Esophagus mucosa (tissue), 1 donor: ENCODE results near the gene NHS. TPM values are rescaled to one million over a fixed set of nuclear protein-coding genes. Genes with fewer than 3 reads are reported as not detected.
"Not testable (repeated sequence)": the region's sequence is repeated elsewhere in the genome, so short reads cannot be mapped to it uniquely, and the experiment has no call there.

Source experiments
- ATAC-seq: fragments of 200-7000 bp; cut with Tn5 transposase; one replicate; pipeline ENCODE4 v1.9.1; 2020
- total RNA-seq: library from RNA; stranded (reverse); gene quantifications from one replicate; pipeline ENCODE4 v1.2.4, GENCODE V29; 2023
- donor health status: DM: yes; HTN: yes; CAD: no.

The NHS gene
- total RNA-seq, 1 donor from 2014 or later, result 2.5 TPM

DNA sequence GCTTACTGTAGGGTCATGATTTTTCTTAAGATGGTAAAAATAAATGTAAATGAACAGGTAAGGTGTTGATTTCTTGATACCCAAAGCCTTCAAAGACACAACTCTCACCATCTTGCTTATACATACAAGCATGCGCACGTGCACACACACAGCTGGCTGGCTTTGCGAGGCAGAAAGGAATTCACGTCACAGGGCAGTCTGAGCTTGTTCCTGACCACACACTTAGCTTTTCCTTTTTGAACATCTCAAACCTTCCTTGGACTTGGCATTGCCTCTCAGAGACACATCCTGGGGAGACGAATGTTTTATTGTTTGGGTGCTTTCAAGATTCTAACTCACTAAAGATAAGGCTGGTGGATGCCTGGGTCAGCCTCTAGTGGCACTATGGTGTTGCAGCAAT, 175.0 kb downstream of the NHS start:
- ATAC-seq, result no peak

DNA sequence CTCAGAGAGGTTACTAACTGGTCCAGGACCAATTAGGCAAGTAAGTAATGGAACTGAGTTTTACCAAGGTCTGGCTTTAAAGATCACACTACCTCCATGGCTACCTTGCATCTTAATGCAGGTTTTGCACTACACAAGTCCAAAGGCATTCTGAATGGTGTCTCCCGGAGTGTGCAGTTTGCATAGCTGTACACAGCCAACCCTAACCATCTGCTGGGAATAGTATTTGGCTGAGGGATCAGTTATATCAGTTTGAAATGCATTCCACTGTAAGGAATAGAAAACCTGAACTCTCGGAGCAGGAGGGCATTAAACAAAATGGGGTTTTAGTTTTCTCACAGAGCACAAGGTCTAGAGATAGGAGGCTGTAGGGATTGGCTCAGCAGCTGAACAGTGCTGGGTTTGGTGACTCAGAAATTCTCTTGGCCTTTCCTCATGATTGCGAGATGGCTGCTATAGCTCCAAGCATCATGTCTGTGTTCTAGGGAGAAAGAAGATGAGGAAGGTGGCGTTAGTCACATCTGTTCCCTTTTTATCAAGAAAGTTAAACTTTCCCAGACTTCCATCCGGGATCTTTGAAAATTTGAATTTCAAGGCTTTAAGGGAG, 177.1 kb downstream of the NHS start:
- peak; percentile 37 for ATAC-seq

DNA sequence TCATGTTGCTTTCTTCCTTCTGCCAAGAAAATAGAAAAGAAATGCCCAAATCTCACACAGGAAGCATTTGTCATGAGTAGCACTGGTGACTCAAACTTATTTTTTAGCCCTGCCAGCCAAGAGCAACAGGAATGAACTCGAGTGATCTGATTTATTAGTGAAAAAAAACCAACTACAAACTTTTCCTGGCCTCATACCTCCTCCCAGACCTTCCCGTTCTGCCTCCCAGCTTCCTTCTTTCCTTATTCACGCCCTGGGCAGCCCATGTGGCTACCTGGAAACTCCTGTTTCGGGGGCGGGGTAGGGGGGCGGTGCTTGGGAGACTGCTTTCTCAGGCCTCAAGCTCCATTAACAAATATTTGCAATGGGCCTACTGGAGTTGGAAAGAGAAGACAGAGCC, 178.5 kb downstream of the NHS start:
- peak; percentile 80 for ATAC-seq

DNA sequence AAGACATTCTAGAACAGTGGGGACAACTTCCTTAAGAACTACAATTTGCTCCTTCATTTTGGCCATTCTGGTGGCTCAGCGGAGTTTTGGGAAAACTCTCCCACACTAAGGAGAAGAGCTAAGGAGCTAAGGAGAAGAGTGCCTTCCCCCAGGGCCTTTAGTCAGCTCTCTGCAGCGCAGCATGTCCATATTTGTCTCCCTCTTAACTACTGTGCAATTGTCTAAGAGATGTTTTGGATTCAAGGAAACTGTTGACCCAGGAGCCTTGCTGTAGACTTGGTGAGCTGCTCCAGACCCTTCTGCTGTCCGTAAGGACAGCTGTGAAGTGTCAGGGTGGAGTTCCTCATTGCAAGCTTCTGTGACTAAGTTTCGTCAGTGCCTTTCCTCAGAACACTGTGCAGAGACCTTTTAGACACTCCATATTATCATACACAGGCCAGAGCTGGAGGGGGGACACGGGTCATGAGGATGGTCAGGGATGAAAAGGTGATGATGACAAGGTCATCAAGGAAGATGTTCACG, 179.0 kb downstream of the NHS start:
- ATAC-seq, result no peak

DNA sequence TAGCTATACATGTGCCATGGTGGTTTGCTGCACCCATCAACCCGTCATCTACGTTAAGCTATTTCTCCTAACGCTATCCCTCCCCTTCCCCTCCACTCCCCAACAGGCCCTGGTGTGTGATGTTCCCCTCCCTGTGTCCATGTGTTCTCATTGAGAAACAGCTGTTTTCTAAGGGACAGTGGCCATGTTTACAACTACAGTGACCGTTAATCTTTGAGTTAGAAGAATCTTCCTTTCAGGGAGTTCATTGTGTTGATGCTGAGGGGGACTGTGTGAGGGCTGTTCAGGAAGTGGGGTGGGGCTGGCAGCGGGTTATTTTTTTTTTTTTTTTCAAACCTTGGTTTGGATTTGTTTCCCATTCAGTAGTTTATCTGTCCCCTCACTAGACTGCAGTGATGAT, 179.9 kb downstream of the NHS start:
- no peak for ATAC-seq

DNA sequence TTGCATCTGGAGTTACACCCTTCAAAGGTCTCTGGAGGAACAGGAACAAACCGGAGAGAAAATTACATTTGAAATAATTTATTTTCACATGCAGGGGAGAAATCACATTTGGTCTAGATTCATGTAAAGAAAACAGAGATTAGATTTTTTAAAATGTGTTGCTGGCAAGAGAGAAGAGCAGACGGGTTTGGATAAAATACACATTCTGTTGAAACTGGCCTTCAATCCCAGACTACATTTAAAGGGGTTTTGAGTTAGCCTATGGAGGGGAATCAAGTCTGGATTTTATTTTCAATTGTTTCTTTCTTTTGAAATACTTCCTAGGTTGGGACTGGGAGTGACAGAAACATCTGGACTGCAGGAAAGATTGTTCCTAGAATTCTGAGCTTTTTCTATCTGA, 180.8 kb downstream of the NHS start:
- no peak for ATAC-seq

DNA sequence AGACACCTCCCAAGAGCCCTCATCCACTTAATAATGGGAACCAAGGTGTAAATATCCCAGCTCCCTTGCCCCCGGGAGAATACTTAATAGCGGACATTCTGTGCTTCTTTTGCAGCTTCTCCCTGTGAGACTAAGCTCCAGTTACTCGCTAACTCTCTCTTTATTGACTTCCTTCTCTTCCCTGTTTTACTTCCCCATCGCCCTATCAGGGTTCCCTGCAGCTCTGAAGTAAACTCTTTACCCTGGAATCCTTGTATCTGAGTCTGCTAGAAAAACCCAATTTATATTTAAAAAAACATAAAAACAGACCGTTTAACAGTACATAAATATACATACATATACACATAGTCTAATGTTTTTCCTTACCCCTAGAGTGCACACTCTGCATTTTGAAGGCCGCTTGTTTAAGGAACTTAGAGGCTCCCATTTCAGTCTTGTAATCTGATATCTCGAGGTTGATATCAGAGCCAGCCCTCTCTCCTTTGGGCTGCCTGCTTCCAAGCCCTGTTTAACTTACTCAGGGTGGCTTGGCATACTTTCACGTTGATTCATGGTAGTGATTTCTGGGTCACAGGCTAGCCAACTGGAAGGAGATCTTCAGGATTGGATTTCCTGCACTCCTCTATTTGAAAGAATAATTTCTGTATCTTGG, 184.9 kb downstream of the NHS start:
- peak; percentile 48 for ATAC-seq

DNA sequence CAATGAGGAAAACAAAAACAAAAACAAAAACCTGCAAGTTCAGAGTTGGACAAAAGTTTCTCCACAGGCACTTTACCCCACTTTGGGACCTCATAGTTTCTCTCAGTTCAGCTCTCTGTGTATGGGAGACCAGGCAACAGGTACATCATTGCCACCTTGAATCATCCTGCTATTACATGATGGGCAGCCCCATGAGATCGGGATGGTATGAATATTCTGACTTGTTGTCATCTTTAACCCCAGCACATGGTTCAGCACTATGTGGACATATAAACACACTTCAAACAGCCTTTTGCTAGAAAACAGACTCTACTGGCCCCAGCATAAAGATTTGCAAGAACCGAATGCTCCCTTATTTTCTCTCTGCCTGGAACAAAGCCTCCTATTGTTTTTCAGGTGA, 185.4 kb downstream of the NHS start:
- ATAC-seq, result no peak

DNA sequence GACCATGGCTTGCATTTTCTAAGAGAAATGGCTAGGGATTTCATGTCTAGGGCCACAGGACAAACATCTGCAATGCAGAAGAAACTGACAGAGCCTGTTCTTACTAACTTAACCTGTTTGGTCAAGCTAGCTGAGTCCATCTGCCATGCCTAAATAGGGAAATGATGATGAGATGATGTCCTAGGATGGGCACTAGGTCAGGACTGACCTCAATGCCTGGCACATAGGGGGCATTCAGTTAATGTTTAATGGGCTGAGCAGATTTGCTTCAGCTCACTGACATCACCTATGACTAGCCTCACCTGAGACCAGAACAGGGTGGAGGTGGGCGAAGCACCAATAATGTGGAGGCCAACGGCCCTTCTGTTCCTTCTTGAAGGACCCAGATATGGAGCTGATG, 188.1 kb downstream of the NHS start:
- peak; percentile 31 for ATAC-seq

DNA sequence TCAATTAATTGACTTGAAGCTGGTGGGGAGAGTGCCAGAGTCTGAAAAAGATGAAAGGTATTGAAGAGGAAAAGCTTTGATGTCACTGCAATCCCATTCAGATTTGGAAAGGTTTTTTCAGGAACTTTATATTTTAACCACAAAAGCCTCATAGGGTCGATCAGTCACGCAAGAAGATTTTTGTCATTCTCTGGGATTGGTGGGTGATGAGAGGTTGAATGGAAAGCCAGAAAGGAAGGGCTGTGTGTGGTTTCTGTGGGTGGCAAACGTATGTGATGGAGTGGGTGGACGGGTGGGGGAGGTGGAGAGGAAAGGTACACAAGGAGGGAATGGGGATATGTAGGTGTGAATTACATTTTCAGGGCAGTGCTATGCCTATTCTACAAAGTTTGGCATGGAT, 188.5 kb downstream of the NHS start:
- no peak for ATAC-seq

DNA sequence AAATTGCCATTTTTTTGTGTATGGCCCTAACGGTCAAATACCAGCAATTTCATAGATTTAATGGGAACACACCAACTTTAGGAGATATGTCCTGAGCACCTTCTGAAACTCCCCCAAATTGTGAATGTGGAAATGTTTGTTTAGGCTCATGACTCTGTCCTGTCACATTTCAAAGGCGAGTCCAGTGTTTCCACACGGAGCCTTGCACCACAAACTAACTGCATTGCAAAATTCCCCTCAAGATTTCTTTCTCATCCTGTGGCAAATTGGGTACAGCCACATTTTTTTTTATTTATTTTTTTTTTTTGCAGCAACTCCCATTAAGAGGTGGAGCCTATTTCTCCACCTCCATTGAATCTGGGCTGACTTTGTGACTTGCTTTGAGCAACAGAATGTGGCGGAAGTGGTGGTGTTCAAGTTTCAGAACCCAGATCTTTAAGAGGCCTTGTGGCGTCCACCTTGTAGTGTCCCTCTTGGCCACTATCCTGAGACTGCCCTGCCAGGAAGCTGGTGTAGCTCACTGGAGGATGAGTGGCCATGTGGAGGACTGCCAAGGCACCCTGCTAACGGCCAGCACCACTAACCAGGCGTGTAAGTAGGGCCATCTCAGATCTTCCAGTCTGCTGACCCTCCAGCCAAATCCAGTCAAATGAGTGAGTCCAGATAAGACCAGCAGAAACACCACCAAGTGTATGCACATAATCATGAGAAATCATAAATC, 189.8 kb downstream of the NHS start:
- no peak for ATAC-seq

DNA sequence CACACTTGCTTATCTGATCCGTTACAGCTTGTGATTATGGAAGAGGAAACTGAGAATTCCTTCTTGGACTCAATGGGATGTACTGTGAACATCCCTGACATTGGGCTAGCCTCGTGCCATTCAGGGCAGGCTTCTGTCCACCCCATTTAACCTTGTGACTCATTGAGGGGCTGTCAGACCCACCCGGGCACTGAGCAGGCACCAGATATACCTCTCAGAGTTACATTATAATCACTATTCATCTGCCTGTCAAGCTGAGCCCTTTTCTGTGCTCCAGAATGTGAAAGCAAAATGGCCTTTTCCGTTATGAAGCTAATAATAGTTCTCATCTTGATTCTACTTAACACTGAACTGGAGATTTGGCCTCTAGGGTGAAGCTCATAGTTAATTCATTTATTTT, 191.7 kb downstream of the NHS start:
- ATAC-seq, result no peak

DNA sequence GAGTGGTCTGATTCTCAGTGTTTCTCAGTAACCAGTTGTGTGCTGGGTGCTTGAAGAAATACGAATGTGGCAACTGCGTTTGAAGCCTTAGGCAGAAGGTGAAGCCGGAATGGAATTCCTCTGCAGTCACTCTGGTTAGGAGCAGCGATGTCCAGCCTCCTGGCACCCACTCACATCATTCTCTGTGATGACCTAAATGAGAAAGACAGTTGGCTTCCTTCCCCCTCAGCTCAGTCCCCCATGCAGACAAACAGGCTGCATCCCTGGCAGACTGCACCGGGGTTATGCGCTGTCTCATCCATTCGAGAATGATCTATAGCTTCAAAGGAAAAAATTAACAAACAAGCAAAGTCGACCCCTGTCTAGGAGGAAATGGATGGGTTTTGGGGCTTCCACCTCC, 192.2 kb downstream of the NHS start:
- no peak for ATAC-seq

DNA sequence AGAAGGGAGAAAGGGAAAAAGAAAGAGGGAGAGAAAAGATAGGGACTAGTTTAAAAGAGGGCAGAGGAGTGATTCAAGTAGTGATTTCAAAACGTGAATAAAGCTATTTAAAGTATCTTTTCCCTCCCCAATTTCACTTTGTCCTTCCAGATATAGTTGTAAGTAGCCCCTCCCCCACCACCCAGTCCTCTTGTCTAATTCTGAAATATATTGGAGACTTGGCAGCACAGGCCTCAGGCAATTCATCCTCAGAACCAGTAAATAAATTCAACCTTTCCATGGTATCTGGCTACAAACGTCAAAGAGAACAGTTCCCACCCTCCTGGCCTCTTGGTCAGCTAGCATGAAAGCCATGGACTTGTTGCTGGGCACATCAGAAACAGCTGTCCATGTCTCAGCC, 192.8 kb downstream of the NHS start:
- no peak for ATAC-seq

DNA sequence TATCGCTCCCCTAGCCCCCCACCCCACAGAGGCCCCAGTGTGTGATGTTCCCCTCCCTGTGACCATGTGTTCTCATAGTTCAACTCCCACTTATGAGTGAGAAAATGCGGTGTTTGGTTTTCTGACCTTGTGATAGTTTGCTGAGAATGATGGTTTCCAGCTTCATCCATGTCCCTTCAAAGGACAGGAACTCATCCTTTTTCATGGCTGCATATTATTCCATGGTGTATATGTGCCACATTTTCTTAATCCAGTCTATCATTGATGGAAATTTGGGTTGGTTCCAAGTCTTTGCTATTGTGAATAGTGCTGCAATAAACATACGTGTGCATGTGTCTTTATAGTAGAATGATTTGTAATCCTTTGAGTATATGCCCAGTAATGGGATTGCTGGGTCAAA, 193.8 kb downstream of the NHS start:
- not testable (repeated sequence) for ATAC-seq

DNA sequence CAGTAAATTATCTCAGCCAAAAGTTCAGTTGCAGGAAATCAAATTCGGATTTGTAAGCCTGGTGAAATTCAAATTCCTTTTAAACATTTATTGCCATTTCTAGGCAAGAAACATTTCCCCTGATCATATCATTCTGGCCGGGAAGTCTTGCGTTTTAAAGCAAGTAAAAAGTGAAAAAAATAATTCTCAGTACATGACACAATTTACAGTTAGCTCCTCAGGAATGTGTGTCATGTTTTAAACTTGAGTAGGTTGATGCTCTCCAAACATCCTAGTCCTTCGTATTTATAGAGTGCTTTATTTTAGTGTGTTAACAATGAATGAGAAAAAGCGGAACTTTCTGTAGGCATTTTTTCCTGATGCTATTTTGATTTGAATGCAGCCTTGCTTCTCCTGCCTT, 204.0 kb downstream of the NHS start:
- no peak for ATAC-seq

DNA sequence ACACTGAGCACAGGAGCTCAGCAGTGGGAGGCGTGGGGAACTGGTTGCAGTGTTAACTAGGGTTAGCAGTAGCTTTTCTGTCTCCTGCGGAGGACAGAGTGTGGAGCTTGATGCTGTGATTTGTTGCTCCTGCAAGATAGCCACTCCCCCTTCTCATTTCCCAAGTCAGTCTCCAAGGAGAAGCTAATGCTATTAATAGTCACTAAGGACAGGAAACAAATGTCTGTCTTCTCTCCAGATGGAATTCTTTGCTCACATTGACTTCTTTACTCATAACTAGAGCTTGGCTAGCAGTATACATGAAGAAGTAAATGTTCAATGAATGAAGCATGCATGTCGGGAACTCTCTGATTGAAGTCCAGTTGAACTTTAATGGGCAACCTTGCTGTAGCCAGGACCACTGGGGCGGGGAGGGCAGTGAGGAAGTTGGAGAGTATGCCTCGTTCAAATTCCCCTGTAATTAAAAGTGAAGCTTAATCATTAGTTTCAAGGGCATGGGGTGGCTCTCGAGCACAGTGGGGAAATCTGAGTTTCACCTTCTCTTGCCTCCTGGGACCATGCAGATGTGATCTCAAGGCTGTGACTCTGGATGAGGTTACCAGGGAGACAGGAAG, 205.6 kb downstream of the NHS start:
- ATAC-seq, result no peak

DNA sequence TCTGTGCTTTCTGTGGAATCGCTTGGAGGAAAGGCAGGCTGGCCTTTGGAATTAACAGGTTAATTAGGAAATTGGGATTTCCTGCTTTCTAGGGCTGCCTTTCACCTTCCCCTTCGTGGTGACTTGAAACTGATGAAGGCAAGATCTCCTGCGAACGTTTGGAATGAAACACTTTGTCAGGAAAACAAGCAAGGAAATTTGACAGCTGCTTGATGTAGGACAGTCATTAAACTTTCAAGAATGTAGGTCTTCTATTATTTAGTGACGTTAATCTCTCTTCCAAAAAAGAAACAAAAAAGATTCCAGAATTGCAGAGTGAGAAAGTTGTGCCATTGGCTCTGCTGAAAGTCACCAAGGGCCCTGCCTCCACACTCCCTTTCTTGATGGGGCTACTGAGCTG, 206.6 kb downstream of the NHS start:
- ATAC-seq, result no peak

DNA sequence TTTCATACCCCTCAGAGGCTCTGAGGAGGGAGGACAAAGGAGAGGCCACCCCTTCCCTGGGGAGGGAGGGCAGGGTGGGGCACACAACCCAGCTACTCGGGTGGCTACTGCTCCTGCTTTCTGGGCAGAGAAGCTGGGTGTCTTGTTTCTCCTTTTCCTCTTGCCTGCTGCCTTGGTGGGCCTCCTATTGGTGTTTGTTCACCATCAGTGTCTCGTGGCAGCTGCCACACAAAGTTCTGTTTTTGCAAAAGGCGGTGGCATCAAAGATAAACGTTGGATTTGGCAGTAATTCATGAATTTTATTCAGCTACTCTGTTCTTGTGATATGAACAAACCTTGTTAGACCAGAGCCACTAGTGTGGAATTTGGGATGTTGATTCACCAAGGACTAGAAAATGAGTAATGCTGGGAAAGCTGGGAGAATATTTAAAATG, 209.3 kb downstream of the NHS start:
- no peak for ATAC-seq

DNA sequence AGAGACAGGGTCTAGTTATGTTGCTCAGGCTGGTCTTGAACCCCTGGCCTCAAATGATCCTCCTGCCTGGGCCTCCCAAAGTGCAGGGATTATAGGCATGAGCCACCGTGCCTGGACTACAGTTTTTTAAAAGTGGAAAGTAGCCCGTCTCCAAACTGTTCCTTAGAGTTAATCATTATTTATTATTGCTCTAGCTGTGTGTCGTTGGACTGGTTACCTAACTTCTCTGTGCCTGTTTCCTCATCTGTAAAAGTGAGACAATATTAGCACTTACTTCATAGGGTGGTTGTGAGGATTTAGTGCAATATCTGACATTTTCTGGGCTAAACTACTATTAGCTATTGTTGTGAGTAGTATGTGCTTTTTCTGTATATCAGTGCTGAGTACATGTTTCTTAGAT, 210.0 kb downstream of the NHS start:
- no peak for ATAC-seq

DNA sequence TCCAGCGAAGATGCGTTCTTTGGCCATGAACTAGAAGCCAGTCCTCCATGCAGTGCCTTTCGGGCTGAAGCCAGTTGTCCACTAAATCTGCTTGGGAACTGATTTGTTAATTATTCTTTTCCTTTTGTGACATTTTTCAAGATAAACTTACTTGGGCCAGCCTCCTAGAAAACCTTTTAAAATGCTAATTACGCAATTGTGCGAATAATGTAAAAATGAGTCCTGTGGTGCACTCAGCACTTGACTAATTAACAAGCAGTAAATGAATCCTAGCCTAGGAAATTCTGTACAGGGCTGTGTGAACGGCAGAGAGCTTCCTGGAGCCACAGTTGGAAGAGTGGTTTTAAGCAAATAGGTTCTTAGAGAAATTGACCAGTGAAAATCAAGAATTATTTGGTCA, 212.4 kb downstream of the NHS start:
- no peak for ATAC-seq

DNA sequence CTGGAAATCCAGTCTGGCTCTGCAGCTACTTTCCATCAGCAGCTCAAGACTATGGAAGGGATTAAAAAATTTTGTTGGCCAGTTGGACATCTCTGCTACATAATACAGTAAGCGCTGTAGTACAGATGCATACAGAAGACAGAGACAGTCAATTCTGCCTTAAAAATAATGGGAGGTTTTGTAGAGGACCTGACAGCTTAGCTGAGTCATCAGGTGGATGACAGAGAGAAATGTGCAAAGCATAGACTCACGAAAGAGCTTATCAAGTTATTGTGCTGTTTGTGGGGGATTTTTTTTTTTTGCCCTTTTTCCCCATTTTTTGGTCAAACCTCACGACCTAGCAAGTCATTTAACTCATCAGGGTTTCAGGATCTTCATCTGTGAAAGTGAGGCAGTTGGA, 213.3 kb downstream of the NHS start:
- ATAC-seq, result no peak

DNA sequence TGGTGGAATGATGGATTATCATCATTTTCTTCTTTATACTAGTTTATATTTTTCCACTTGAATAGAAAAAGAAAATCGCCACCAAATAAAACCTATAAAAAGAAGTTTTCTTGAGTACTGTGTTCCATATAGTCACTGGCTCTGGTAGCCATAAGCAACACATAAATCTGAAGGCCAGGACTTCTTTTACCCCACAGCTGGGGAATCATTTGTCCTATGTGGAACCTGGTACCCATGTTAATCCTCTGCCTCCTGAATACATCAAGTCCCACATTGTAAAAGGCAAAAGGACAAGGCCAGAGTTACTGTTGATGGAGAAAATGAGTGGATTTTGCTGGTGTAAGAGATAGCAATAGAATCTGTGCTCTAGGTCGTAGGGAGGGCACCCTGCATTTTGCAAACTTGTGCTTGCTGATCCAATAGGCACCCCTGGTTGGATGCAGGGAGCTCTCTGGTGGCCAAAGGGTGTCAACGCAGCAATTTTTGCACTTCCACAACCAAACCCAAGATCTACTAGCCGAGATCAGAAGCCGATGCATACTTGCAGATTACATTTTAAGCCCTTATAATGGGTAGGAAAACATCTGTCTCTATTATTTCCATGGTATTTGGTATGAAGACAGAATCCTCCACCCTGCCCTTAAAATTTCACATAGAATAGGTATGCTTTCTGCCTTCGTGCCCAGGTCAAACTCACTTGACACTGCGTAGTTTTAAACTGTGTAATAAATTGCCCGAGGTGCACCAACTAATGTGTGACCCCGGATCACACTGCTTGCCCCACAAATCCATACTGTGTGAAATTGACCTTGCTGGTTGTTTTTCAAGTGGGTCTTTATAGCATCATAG, 216.1 kb downstream of the NHS start:
- peak; percentile 84 for ATAC-seq
